DOHH2 (cell line): ENCODE measurements around the gene DKKL1.
"Not testable (repeated sequence)": the region's sequence is repeated elsewhere in the genome, so short reads cannot be mapped to it uniquely, and the experiment has no call there.

ENCODE experiments used
- EZH2phosphoT487 ChIP-seq: fragments of 200-600 bp; sonication (generic); IDR thresholded peaks from 2 replicates; pipeline ENCODE4 v1.6.1; 2017; ENCODE audit warnings: borderline replicate concordance, mild to moderate bottlenecking, antibody characterized with exemption, low read length, moderate library complexity, mixed read lengths
- TF ChIP-seq, protein P1 (sequence below): fragments of 200-600 bp; sonication (generic); IDR thresholded peaks from one replicate; pipeline ENCODE4 v1.5.1; 2014; ENCODE audit warnings: antibody characterized with exemption, mild to moderate bottlenecking, low read depth, low read length; ENCODE audit not compliant: poor library complexity, severe bottlenecking

DNA sequence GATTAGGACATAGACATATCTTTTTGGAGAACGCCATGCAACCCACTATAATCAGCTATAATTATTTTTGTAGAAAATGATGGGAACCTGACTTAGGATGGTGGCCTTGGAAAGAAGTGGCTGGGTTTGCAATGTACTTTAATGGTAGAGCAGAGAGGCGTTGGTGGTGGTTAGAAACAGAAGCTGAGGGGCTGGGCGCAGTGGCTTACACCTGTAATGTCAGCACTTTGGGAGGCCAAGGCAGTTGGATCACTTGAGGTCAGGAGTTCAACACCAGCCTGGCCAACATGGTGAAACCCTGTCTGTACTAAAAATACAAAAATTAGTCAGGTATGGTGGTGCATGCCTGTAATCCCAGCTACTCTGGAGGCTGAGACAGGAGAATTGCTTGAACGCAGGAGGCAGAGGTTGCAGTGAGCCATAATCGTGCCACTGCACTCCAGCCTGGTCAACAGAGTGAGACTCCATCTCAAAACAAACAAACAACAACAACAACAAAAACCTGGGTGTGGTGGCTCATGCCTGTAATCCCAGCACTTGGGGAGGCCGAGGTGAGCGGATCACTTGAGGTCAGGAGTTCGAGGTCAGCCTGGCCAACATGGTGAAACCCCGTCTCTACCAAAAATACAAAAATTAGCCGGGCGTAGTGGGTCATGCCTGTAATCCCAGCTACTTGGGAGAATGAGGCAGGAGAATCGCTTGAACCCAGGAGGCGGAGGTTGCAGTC, 30.8 kb upstream of the DKKL1 start:
- TF ChIP-seq, protein P1, sequence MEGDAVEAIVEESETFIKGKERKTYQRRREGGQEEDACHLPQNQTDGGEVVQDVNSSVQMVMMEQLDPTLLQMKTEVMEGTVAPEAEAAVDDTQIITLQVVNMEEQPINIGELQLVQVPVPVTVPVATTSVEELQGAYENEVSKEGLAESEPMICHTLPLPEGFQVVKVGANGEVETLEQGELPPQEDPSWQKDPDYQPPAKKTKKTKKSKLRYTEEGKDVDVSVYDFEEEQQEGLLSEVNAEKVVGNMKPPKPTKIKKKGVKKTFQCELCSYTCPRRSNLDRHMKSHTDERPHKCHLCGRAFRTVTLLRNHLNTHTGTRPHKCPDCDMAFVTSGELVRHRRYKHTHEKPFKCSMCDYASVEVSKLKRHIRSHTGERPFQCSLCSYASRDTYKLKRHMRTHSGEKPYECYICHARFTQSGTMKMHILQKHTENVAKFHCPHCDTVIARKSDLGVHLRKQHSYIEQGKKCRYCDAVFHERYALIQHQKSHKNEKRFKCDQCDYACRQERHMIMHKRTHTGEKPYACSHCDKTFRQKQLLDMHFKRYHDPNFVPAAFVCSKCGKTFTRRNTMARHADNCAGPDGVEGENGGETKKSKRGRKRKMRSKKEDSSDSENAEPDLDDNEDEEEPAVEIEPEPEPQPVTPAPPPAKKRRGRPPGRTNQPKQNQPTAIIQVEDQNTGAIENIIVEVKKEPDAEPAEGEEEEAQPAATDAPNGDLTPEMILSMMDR = not testable (repeated sequence)
- not testable (repeated sequence) for TF ChIP-seq EZH2phosphoT487
